ENCODE data around the gene RTF1.
"Not testable (repeated sequence)": the region's sequence is repeated elsewhere in the genome, so short reads cannot be mapped to it uniquely, and the experiment has no call there.

The RTF1 gene

GRCh38 chr15:41437448-41437847 lies 20.6 kb downstream of the RTF1 start:
- DNase-seq (ENCODE audit: low spot score) = no peak

GRCh38 chr15:41438206-41438605 lies 21.3 kb downstream of the RTF1 start:
- peak; percentile 56 for DNase-seq (ENCODE audit: low spot score)

- DNase-seq (ENCODE audit: low spot score) = not testable (repeated sequence)
Observed at GRCh38 chr15:41438745-41439144, 21.9 kb downstream of the RTF1 start.

GRCh38 chr15:41443275-41443674 lies 26.4 kb downstream of the RTF1 start:
- no peak for DNase-seq (ENCODE audit: low spot score)

GRCh38 chr15:41445399-41445798 lies 28.5 kb downstream of the RTF1 start:
- no peak for DNase-seq (ENCODE audit: low spot score)

- no peak for DNase-seq (ENCODE audit: low spot score)
Observed at GRCh38 chr15:41462084-41462795, 45.3 kb downstream of the RTF1 start.

- no peak for DNase-seq (ENCODE audit: low spot score)
Observed at GRCh38 chr15:41464889-41465580, 48.1 kb downstream of the RTF1 start.

- peak; percentile 9 for DNase-seq (ENCODE audit: low spot score)
Observed at GRCh38 chr15:41465822-41466421, 49.0 kb downstream of the RTF1 start.

GRCh38 chr15:41466711-41467110 lies 49.8 kb downstream of the RTF1 start:
- DNase-seq (ENCODE audit: low spot score) = no peak

- not testable (repeated sequence) for DNase-seq (ENCODE audit: low spot score)
Observed at GRCh38 chr15:41469644-41470043, 52.7 kb downstream of the RTF1 start.

- DNase-seq (ENCODE audit: low spot score) = no peak
Observed at GRCh38 chr15:41473418-41473817, 56.5 kb downstream of the RTF1 start.

- DNase-seq (ENCODE audit: low spot score) = no peak
Observed at GRCh38 chr15:41474436-41474835, 57.5 kb downstream of the RTF1 start.

- no peak for DNase-seq (ENCODE audit: low spot score)
Observed at GRCh38 chr15:41474941-41475340, 58.0 kb downstream of the RTF1 start.

- no peak for DNase-seq (ENCODE audit: low spot score)
Observed at GRCh38 chr15:41476416-41477048, 59.6 kb downstream of the RTF1 start.

- no peak for DNase-seq (ENCODE audit: low spot score)
Observed at GRCh38 chr15:41480396-41481140, 63.7 kb downstream of the RTF1 start.

GRCh38 chr15:41482110-41482877 lies 65.4 kb downstream of the RTF1 start:
- no peak for DNase-seq (ENCODE audit: low spot score)

GRCh38 chr15:41483115-41483514 lies 66.2 kb downstream of the RTF1 start:
- no peak for DNase-seq (ENCODE audit: low spot score)

GRCh38 chr15:41483519-41483918 lies 66.6 kb downstream of the RTF1 start:
- DNase-seq (ENCODE audit: low spot score) = no peak

GRCh38 chr15:41484937-41485625 lies 68.2 kb downstream of the RTF1 start:
- DNase-seq (ENCODE audit: low spot score) = no peak

- DNase-seq (ENCODE audit: low spot score) = no peak
Observed at GRCh38 chr15:41486286-41486685, 69.4 kb downstream of the RTF1 start.

GRCh38 chr15:41487381-41487780 lies 70.5 kb downstream of the RTF1 start:
- DNase-seq (ENCODE audit: low spot score) = no peak

All from putamen (tissue), 1 donor.